GM19035 (cell line): ENCODE results near the gene GPR18.
"Not testable (repeated sequence)": the region's sequence is repeated elsewhere in the genome, so short reads cannot be mapped to it uniquely, and the experiment has no call there.

ENCODE experiments used
- ATAC-seq: cut with Tn5 transposase; IDR thresholded peaks from one replicate; pipeline ENCODE4 v1.9.1; 2021; ENCODE audit not compliant: unreplicated experiment

The GPR18 gene

GRCh38 chr13:99231721-99232120, 26.5 kb downstream of the GPR18 start:
- no peak for ATAC-seq

- ATAC-seq = no peak
Measured at GRCh38 chr13:99230991-99231390, 27.2 kb downstream of the GPR18 start.

GRCh38 chr13:99230588-99230987, 27.6 kb downstream of the GPR18 start:
- not testable (repeated sequence) for ATAC-seq

DNA sequence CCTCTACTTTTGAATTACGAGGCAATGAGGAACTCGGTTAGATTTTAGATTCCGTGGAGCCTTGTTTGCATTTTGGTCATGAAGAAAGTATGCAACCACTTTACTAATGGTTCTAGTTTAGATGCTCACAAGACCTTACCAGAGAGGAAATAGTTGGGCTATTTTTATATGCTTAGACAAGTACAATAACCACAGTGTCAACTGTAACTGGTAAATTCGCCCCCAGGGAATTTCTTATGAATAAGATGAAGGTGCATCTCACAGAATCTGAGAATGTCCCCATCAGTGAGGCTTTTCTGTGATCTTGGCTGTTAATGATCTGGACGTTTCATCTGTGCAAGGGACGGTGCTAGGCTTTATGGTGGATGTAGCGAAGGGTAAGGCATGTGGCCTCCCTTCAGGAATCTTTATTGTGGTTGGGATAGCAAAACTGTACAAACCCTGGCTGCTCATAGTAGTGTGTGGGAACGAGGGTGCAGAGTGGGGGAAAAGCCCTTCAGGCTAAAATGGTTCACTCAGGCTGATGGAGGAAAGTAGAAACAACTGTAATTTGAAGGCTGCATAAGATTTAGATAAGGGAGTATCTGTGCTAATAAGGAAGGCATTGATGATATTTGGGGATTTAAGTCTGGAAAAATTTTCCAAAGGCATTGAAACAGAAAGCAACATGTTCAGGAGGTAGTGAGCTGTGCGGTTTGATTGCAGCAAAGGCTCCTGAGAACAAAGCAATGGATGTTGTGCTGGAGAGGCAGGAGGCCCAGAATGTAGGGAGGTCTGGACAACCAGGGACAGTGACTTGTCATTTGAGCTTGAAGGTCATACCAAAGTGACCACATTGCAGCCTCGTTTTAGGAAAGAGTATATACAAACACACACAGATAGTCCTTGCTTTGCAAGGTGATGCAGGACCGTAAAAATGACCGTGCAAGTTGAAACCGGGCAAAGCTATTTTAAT, 29.2 kb downstream of the GPR18 start:
- peak; percentile 93 for ATAC-seq

- no peak for ATAC-seq
Measured at GRCh38 chr13:99227909-99228688, 30.1 kb downstream of the GPR18 start.

GRCh38 chr13:99227331-99227900, 30.8 kb downstream of the GPR18 start:
- ATAC-seq = no peak

DNA sequence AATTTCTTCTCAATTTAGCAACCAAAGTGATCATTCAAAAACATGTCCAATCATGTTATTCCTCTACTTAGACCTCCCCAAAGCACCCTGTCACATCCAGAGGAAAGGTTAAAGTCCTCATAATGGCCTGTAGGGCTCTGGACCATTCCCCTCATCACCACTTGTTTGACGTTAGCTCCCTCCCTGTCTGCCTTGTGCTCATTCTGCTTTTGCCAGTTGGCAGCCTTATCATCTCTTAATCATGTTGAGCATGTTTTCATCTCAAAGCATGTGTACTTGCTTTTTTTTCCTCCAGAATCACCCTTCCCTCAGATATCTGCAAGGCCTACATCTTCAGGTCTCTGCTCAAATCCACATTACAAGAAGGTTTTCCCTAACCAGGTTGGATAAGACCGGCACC, 31.7 kb downstream of the GPR18 start:
- ATAC-seq = no peak

- ATAC-seq = no peak
Measured at GRCh38 chr13:99225078-99225477, 33.1 kb downstream of the GPR18 start.

DNA sequence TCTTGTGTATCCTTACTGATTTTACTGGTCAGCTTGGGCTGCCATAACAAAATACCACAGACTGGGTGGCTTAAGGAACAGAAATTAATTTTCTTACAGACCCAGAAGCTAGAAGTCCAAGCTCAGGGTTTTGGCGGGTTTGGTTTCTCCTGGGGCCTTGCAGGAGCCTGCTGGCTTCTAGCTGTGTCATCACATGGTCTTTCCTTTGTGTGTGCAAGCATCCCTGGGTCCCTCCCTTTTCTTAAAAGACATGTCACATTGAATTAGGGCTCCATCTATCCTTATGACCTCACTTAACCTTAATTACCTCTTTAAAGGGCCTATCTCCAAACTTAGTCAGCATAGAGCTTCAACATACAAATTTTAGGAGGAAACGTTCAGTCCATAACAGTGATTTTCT, 34.2 kb downstream of the GPR18 start:
- no peak for ATAC-seq

GRCh38 chr13:99223587-99223986, 34.6 kb downstream of the GPR18 start:
- ATAC-seq = no peak

DNA sequence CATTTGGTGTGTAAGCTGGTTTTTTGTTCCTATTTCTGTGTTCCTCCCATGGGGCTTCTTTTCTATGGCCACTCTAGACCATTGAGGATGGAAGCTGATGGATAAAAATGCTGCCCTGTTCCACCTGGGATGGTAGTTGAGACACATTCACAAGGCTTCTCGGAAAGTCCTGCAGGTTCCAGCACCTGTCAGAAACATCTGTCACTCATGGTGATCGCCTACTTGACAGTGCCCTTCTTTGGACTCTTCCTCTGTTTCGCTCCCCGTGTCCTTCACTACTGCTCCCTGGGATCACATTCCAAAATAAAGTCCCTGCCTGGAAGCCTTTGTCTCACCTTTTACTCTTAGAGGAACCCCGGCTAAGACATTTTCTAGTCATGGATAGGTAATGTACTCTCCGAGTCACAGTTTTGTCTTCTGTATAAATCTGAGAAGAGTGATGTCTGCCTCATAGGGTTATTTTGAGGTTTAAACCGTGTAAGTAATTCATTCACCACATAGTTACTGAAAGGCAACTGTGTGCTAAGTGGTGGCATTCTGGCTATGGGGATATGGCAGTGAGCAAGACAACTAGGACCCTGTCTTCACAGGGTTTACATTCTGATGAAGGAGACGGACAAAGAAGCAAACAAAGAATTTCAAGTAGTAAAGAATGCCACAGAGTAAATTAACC, 36.5 kb downstream of the GPR18 start:
- ATAC-seq = no peak

GRCh38 chr13:99220199-99220935, 37.8 kb downstream of the GPR18 start:
- ATAC-seq = no peak

- no peak for ATAC-seq
Measured at GRCh38 chr13:99218969-99219368, 39.2 kb downstream of the GPR18 start.

- ATAC-seq = no peak
Measured at GRCh38 chr13:99218545-99218944, 39.6 kb downstream of the GPR18 start.

- ATAC-seq = no peak
Measured at GRCh38 chr13:99218126-99218525, 40.1 kb downstream of the GPR18 start.

DNA sequence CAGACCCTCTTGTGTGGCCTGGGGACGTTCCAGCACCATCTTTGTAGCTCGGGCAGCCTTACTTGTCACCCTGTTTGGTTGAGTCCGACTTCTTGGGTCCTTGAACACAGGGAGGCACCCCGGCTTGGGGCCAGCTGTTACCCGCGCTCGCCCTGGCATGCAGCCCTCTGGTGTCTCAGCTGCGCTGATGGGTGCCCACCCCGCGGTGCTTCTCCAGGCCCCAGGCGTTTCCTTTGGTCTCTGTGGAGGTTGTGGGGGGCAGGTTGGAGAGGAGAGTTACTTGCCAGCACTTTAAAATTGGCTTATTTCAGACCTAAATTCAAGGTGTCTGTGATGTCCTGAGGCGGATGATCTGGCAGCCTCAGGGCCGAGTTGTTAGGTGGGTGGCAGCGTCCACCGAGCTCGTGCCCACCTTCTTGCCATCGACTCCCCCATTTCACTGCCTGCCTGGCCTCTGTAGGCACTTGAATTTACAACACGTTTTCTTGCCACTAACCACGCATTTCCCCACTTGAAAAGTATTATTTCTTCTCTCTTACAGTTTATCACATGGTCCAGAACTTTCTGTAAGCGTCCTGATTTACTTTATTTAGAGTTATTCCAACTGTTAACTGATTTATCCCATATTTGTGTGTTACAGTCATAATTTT, 40.6 kb downstream of the GPR18 start:
- no peak for ATAC-seq

DNA sequence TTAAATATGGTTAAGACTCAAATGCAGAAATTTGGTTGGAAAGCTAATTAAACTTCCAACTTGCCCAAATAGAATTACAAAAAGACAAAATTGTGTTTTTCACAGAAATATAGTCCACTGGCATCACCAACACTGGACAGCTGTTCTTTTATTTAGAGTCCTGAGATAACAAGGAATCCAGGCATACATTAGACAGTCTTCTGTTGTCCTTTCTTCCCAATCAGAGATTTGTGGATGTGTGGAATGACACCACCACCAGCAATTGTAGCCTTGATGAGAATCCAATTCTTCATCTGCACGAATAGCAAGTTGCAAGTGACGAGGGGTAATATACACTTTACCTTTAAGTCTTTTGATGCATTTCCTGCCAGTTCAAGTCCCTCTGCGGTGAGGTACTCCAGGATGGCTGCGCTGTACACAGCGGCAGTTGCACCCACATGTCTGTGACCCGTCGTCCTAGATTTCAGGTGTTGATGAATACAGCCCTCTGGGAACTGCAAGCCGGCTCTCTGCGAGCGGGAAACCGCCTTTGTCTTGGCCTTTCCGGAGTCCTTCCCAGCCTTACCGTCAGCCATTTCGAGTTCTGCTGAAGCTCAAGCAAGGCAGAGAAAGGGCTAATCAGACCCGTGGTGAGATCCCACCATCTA, 42.9 kb downstream of the GPR18 start:
- ATAC-seq = no peak

GRCh38 chr13:99214731-99215130, 43.4 kb downstream of the GPR18 start:
- no peak for ATAC-seq

GRCh38 chr13:99214232-99214631, 43.9 kb downstream of the GPR18 start:
- no peak for ATAC-seq
